Progenitor cell of endocrine pancreas (in vitro differentiated cells): Measurements from ENCODE around the gene MTAP. TPM values are rescaled to one million over a fixed set of nuclear protein-coding genes. Genes with fewer than 3 reads are reported as not detected.

Experiments
- DNase-seq: peaks from one replicate; pipeline ENCODE4 v3.0.0; 2021; ENCODE audit warnings: low spot score; ENCODE audit not compliant: unreplicated experiment
- H3K27ac Mint-ChIP-seq: 2 replicates; pipeline ENCODE4 v1.8.0; 2021; ENCODE audit warnings: mild to moderate bottlenecking, moderate library complexity, mixed read lengths
- H3K27me3 Mint-ChIP-seq: 2 replicates; pipeline ENCODE4 v1.8.0; 2021; ENCODE audit warnings: mixed read lengths
- H3K36me3 Mint-ChIP-seq: 2 replicates; pipeline ENCODE4 v1.8.0; 2022; ENCODE audit warnings: mixed read lengths; ENCODE audit not compliant: insufficient read depth
- H3K4me1 Mint-ChIP-seq: 2 replicates; pipeline ENCODE4 v1.8.0; 2021; ENCODE audit warnings: low read depth, mixed read lengths
- H3K4me3 Mint-ChIP-seq: 2 replicates; pipeline ENCODE4 v1.8.0; 2021; ENCODE audit warnings: low read depth, mild to moderate bottlenecking, moderate library complexity, mixed read lengths
- H3K9me3 Mint-ChIP-seq: 2 replicates; pipeline ENCODE4 v1.8.0; 2021; ENCODE audit warnings: low read depth, mixed read lengths
- CTCF ChIP-seq: fragments of 200-600 bp; sonication (generic); IDR thresholded peaks from one replicate; pipeline ENCODE4 v1.5.0; 2021; ENCODE audit warnings: antibody characterized with exemption, mild to moderate bottlenecking; ENCODE audit not compliant: unreplicated experiment
- total RNA-seq: library from RNA; stranded (reverse); gene quantifications from 2 replicates; pipeline ENCODE4 v1.2.1, GENCODE V29; 2021

Gene MTAP
- total RNA-seq, 1 donor from 2014 or later, result 73.4 TPM

DNA sequence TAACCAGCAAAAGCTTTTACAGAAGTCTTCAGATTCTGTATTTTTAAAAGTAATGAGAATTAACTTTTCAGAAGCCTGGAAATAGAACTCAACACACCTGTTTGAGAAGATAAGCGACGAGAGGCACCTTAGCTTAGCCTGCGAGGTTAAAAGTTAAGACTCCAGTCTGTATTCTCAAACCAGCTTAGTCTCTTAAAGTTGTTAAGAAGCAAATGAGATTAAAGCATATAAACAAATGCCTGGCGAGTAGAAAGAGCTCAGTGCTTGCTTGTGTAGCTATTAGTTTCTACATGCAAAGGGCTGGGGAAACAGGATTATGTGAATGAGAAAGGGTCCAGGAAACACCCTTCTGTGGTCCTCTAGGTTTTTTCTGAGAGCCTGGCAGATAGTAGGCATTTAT lies 51.7 kb downstream of the MTAP start:
- Mint-ChIP-seq H3K4me3 (no peak overlapping the region), H3K27me3 (no peaks in the 10 kb centered on the region), H3K36me3 (peaks cover 60% of the 10 kb centered on the region), H3K27ac (no peak overlapping the region), H3K4me1 (peaks cover 13% of the 10 kb centered on the region), H3K9me3 (peaks cover 4% of the 10 kb centered on the region)
- no peak for DNase-seq
- TF ChIP-seq CTCF, result no peak

- DNase-seq, result no peak
- Mint-ChIP-seq H3K9me3 (peaks cover 4% of the 10 kb centered on the region), H3K27me3 (no peaks in the 10 kb centered on the region), H3K4me3 (no peak overlapping the region), H3K36me3 (peaks cover 60% of the 10 kb centered on the region), H3K27ac (no peak overlapping the region), H3K4me1 (peaks cover 13% of the 10 kb centered on the region)
- no peak for TF ChIP-seq CTCF
These were observed 52.2 kb downstream of the MTAP start for GRCh38 chr9:21854594-21854993.

DNA sequence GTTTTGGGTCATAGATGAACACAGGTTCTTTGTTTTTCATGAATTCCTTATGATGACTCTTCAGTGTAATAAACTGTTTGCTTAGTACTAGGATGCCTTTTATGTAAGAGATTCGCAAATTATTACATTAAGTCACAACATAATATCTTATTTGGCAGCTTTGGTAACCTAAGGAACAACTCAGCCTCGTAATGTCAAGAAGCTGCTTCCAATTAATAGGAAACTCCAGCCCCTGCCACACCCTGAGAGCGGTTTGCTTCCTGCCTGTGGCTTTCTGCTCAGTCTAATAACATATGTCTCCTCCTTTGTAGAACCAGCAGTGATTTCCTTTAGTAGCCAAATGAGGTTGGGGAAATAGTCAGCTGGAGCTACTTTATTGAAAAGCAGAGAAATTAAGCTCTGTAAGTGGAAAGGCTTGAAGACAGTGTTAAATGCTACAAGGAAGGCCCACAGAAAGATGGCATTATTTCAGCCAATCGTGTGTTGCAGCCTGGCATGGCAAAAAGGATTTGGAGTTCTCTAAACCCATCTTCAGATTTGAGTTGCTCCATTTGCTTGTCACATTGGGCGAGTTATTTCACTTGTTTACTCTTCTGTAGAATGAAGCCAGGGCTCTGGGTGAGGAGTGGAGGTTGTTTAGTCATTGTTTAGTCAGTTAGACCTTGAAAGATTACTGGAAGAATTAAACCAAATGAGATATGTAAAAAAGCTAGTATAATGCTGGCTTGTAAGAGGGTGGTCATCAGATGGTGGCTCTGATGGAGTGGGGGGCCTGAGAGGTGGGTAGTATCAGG lies 54.1 kb downstream of the MTAP start:
- H3K36me3 Mint-ChIP-seq, result peaks cover 52% of the 10 kb centered on the region
- no peaks in the 10 kb centered on the region for H3K27me3 Mint-ChIP-seq

DNA sequence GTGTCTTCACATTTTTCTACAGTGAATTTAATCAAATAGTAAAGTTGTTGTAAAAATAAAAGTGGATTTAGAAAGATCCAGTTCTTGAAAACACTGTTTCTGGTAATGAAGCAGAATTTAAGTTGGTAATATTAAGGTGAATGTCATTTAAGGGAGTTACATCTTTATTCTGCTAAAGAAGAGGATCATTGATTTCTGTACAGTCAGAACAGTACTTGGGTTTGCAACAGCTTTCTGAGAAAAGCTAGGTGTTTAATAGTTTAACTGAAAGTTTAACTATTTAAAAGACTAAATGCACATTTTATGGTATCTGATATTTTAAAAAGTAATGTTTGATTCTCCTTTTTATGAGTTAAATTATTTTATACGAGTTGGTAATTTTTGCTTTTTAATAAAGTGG lies 60.4 kb downstream of the MTAP start:
- Mint-ChIP-seq H3K36me3 (peaks cover 43% of the 10 kb centered on the region), H3K4me3 (no peak overlapping the region), H3K27ac (no peak overlapping the region), H3K4me1 (no peaks in the 10 kb centered on the region), H3K27me3 (no peaks in the 10 kb centered on the region), H3K9me3 (no peaks in the 10 kb centered on the region)
- TF ChIP-seq CTCF, result no peak
- no peak for DNase-seq

More for the DNA sequence above, 54.1 kb downstream of the MTAP start:
- no peak for DNase-seq
- peaks cover 13% of the 10 kb centered on the region for H3K4me1 Mint-ChIP-seq
- H3K27ac Mint-ChIP-seq, result no peak overlapping the region
- no peak overlapping the region for H3K4me3 Mint-ChIP-seq
- peaks cover 1% of the 10 kb centered on the region for H3K9me3 Mint-ChIP-seq
- TF ChIP-seq CTCF, result no peak

DNA sequence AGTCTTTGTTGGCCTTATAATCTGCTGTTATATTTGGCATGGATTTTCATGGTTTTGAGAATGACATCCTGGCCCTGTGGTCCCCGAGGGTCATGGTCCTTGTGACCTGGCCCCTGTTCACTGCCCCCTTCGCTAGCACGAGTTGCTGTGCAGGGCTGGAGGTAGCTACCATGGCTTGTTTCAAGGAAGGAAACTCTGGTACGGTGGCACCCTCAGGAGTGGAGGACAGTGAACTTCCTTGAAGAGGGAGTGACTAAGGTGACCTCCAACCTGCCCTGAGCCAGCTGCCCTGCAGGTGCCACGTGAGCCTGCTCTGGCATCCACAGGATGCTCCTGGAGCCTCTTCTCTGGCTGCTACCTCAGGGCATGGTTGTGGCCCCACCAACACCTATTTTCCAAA lies 62.1 kb downstream of the MTAP start:
- Mint-ChIP-seq H3K27ac (no peak overlapping the region), H3K4me3 (no peak overlapping the region), H3K4me1 (no peaks in the 10 kb centered on the region), H3K36me3 (peaks cover 31% of the 10 kb centered on the region), H3K9me3 (no peaks in the 10 kb centered on the region), H3K27me3 (no peaks in the 10 kb centered on the region)
- no peak for DNase-seq
- TF ChIP-seq CTCF, result no peak
